ENCODE measurements around the gene APEX1.

- TF ChIP-seq CTCF (IDR thresholded peaks at IDR 0.05; ENCODE audit: low read depth, low read length) (no peak), EZH2phosphoT487 (IDR thresholded peaks at IDR 0.05; ENCODE audit: low read depth) (no peak)
Measured at GRCh38 chr14:20455355-20456300, 602 bp downstream of the APEX1 start.
